Right atrium auricular region (tissue), 2 donors: Measurements from ENCODE around the gene PINLYP. TPM values are rescaled to one million over a fixed set of nuclear protein-coding genes. Genes with fewer than 3 reads are reported as not detected.
"Not testable (repeated sequence)": the region's sequence is repeated elsewhere in the genome, so short reads cannot be mapped to it uniquely, and the experiment has no call there.

Source experiments
- DNase-seq: peaks from one replicate; pipeline ENCODE4 v3.0.0-alpha.2; 2019; ENCODE audit warnings: low spot score
- H3K27ac ChIP-seq, 2 donors: fragments of 200-600 bp; sonication (generic); 1 replicate in 1 of 2; 2 replicates in 1 of 2; pipeline ENCODE4 v1.5.1; 2016 to 2019
- H3K27me3 ChIP-seq, 2 donors: fragments of 200-600 bp; sonication (generic); one replicate each; pipeline versions ENCODE4 v1.5.1 to v1.6.0; 2017 to 2019
- H3K36me3 ChIP-seq: fragments of 200-600 bp; sonication (generic); one replicate; pipeline ENCODE4 v1.5.1; 2016
- H3K4me1 ChIP-seq, 2 donors: fragments of 200-600 bp; sonication (generic); one replicate each; pipeline versions ENCODE4 v1.5.1 to v1.6.0; 2017 to 2019
- H3K4me3 ChIP-seq, 2 donors: fragments of 200-600 bp; sonication (generic); 1 replicate in 1 of 2; 2 replicates in 1 of 2; pipeline ENCODE4 v1.5.1; 2017 to 2019; ENCODE audit warnings: mild to moderate bottlenecking in 1 of 2, moderate library complexity in 1 of 2
- H3K9me3 ChIP-seq, 2 donors: fragments of 200-600 bp; sonication (generic); one replicate each; pipeline ENCODE4 v1.5.1; 2019
- total RNA-seq, 2 donors: library from RNA; depleted of rRNA; stranded (reverse); fragments of >200 nt; gene quantifications; one replicate each; pipeline ENCODE4 v1.1.0, GENCODE V29; 2016
- TF ChIP-seq, protein P1 (sequence below), 2 donors: fragments of 200-600 bp; sonication (generic); IDR thresholded peaks; one replicate each; pipeline ENCODE4 v1.5.1; 2019; ENCODE audit warnings: antibody characterized with exemption in 2 of 2

The PINLYP gene
- total RNA-seq, 2 donors from 2014 or later: 1.6 to 4.5 TPM

DNA sequence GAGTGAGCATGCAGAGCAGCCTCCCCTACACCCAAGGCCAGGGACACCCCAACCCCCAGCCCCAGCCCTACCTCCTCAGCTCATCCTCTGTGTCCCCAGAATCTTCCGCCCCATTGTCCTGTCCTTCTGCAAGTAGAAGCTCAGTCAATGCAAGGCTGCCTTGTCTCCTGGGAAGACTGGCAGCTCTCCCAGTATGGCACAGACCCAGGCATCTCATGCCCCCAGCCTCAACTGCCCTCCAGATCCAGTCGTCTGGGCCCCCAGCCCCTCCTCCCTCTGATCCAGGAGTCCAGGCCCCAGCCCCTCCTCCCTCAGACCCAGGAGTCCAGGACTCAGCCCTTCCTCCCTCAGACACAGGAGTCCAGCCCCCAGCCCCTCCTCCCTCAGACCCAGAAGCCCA is 29.6 kb upstream of the PINLYP start:
- H3K27ac ChIP-seq: no peak overlapping the region
- H3K4me1 ChIP-seq: no peaks in the 10 kb centered on the region
- H3K9me3 ChIP-seq: no peaks in the 10 kb centered on the region
- no peak overlapping the region for H3K4me3 ChIP-seq
- no peak for DNase-seq
- TF ChIP-seq, protein P1, sequence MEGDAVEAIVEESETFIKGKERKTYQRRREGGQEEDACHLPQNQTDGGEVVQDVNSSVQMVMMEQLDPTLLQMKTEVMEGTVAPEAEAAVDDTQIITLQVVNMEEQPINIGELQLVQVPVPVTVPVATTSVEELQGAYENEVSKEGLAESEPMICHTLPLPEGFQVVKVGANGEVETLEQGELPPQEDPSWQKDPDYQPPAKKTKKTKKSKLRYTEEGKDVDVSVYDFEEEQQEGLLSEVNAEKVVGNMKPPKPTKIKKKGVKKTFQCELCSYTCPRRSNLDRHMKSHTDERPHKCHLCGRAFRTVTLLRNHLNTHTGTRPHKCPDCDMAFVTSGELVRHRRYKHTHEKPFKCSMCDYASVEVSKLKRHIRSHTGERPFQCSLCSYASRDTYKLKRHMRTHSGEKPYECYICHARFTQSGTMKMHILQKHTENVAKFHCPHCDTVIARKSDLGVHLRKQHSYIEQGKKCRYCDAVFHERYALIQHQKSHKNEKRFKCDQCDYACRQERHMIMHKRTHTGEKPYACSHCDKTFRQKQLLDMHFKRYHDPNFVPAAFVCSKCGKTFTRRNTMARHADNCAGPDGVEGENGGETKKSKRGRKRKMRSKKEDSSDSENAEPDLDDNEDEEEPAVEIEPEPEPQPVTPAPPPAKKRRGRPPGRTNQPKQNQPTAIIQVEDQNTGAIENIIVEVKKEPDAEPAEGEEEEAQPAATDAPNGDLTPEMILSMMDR (IDR thresholded peaks at IDR 0.05): no peak
- H3K27me3 ChIP-seq: no peaks in the 10 kb centered on the region
- peaks cover 47% of the 10 kb centered on the region for H3K36me3 ChIP-seq

DNA sequence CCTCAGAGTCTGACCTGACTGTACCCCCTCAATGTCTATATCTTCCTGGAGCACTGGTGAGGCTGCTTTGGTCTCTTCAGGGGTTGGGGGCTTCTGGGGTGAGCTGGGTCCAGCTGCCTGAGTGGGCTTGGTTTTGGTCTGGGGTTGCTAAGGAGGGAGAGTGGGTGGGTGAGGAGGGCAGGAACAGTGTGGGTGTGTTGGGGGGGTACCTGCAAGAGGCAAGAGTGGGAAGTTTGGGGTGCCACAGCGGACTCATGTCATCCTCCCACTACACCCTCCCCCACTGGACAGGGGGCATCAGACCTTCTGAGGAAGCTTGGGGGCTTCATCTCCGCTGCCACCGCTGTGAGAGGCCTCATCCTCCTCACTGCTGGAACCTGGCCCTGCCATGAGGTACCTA is 29.0 kb upstream of the PINLYP start:
- no peaks in the 10 kb centered on the region for H3K27me3 ChIP-seq
- H3K27ac ChIP-seq: no peak overlapping the region
- DNase-seq: no peak
- no peaks in the 10 kb centered on the region for H3K9me3 ChIP-seq
- TF ChIP-seq, protein P1 (IDR thresholded peaks at IDR 0.05): no peak
- H3K36me3 ChIP-seq: peaks cover 50% of the 10 kb centered on the region
- no peaks in the 10 kb centered on the region for H3K4me1 ChIP-seq
- no peak overlapping the region for H3K4me3 ChIP-seq

DNA sequence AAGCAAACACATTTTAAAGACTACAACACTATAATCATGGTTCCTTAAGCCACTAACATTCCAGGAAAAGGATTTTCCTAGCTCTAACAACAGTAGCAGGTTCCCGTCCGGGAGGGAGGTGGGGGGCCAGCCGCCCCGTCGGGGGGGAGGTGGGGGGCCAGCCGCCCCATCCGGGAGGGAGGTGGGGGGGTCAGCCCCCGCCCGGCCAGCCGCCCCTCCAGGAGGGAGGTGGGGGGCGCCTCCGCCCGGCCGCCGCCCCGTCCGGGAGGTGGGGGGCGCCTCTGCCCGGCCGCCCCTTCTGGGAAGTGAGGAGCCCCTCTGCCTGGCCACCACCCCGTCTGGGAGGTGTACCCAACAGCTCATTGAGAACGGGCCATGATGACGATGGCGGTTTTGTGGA is 27.7 kb upstream of the PINLYP start:
- H3K4me1 ChIP-seq, H3K27ac ChIP-seq, H3K9me3 ChIP-seq, H3K27me3 ChIP-seq, DNase-seq, H3K4me3 ChIP-seq: not testable (repeated sequence)
- peaks cover 49% of the 10 kb centered on the region for H3K36me3 ChIP-seq

DNA sequence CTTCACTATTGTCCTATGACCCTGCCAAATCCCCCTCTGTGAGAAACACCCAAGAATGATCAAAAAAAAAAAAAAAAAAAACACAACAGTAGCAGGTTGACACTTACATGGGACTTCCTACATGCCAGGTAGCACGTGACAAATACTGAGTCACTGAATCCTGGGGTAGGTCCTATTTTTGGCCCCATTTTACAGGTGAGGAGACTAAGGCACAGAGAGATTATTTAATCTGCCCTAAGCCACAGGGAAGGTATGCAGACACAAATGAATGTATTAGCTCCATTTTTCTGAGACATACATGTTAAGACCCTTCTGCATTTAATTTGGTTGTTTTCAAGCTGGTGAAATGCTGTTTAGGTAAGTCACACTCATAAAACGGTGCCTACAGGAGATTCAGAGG is 26.9 kb upstream of the PINLYP start:
- no peak overlapping the region for H3K4me3 ChIP-seq
- no peak for DNase-seq
- peaks cover 43% of the 10 kb centered on the region for H3K36me3 ChIP-seq
- H3K27me3 ChIP-seq: no peaks in the 10 kb centered on the region
- H3K4me1 ChIP-seq: no peaks in the 10 kb centered on the region
- TF ChIP-seq, protein P1 (IDR thresholded peaks at IDR 0.05): no peak
- H3K9me3 ChIP-seq: no peaks in the 10 kb centered on the region
- no peak overlapping the region for H3K27ac ChIP-seq

DNA sequence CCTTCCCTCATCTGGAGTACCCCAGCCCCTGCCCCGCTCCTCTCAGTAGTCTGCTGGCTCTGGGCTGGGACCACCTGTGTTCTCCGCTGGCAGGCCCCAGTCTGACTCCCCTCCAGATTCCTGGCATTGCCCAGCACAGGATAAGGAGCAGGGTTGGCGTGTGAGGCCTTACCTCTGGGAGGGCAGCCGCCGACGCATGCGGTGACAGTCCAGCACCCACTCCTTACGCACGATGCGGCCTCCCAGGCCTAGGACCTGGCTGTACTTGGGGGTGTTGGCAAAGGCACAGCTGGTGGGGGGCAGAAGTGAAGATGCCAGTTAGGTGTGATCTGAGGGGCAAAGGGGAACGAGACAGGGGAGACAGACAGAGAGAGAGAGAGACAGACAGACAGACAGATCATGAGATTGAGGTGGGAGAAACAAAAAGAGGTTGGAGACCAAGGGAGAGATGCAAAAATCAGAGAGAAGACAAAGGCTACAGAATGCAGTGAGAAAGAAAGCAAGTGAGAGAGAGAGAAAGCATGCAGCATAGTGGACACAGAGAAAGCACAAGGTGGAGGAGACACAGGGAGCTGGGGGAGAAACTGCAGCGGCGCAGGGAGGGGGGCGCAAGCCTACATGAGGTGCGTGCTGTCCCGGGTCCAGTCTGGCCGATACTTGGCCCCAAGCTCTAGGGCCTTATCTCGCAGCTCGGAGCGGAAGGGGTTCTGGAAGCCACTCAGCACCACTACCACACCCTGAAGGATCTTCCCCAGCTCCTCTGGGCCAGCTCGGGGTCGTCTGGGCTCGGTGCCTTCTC is 24.0 kb upstream of the PINLYP start:
- TF ChIP-seq, protein P1 (IDR thresholded peaks at IDR 0.05): no peak
- no peak overlapping the region for H3K27ac ChIP-seq
- no peak overlapping the region for H3K4me3 ChIP-seq
- no peaks in the 10 kb centered on the region for H3K27me3 ChIP-seq
- H3K4me1 ChIP-seq: no peaks in the 10 kb centered on the region
- H3K9me3 ChIP-seq: no peaks in the 10 kb centered on the region
- H3K36me3 ChIP-seq: peaks cover 28% of the 10 kb centered on the region
- DNase-seq: no peak

DNA sequence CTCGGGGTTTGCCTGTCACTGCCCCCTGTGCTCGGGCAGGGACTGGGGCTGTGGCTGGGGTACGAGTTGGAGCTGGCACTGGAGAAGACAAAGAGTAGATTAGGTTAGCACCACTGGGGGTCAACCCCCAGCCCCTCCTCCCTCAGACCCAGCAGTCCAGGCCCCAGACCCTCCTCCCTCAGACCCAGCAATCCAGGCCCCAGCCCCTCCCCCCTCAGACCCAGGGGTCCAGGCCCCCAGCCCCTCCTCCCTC is 23.5 kb upstream of the PINLYP start:
- no peaks in the 10 kb centered on the region for H3K27me3 ChIP-seq
- TF ChIP-seq, protein P1 (IDR thresholded peaks at IDR 0.05): no peak
- peaks cover 28% of the 10 kb centered on the region for H3K36me3 ChIP-seq
- no peak for DNase-seq
- H3K9me3 ChIP-seq: no peaks in the 10 kb centered on the region
- H3K27ac ChIP-seq: no peak overlapping the region
- H3K4me1 ChIP-seq: no peaks in the 10 kb centered on the region
- no peak overlapping the region for H3K4me3 ChIP-seq
